Cardiac fibroblast (primary cell): ENCODE measurements around the gene TDRD9.

Source experiments
- DNase-seq, 2 donors: peaks; one replicate each; pipeline versions ENCODE4 v3.0.0 to v3.0.0-alpha.2; 2010; ENCODE audit warnings: low read depth in 2 of 2
- H3K4me3 ChIP-seq, 2 donors: replicated peaks in 1 of 2; 1 replicate in 1 of 2; 2 replicates in 1 of 2; pipeline ENCODE4 v1.5.1; 2011; ENCODE audit warnings: low read depth in 2 of 2, low read length in 2 of 2, mild to moderate bottlenecking in 2 of 2, moderate library complexity in 1 of 2
- CTCF ChIP-seq: IDR thresholded peaks from one replicate; pipeline ENCODE4 v1.5.1; 2011; ENCODE audit warnings: low read depth, mild to moderate bottlenecking, low read length, inconsistent platforms

TDRD9 gene

GRCh38 chr14:104100171-104101085, 172.2 kb downstream of the TDRD9 start:
- DNase-seq, result no peak
- no peak for TF ChIP-seq CTCF
- no peak overlapping the region for H3K4me3 ChIP-seq

GRCh38 chr14:104101086-104101621, 172.9 kb downstream of the TDRD9 start:
- no peak overlapping the region for H3K4me3 ChIP-seq
- no peak for DNase-seq
- TF ChIP-seq CTCF, result no peak

- no peak overlapping the region for H3K4me3 ChIP-seq
- TF ChIP-seq CTCF, result no peak
- no peak for DNase-seq
Measured at GRCh38 chr14:104101651-104102281, 173.5 kb downstream of the TDRD9 start.
